K562 (cell line): ENCODE data around the gene ZNF529. TPM values are rescaled to one million over a fixed set of nuclear protein-coding genes. Genes with fewer than 3 reads are reported as not detected.
A peak's percentile ranks its signal among the peaks of the same experiment; 100 is the strongest.

ENCODE experiments used
- ATAC-seq: fragments of 200-7000 bp; cut with Tn5 transposase; 3 replicates; pipeline ENCODE4 v1.9.1; 2020; ENCODE audit warnings: moderate library complexity
- BruUV-seq: library from RNA; stranded (reverse); fragments of 400-500 nt; replicated peaks from 2 replicates; lab custom pipeline; 2021; lab: Mats Ljungman, UMichigan
- CTCF ChIA-PET: fragments of 300-600 bp; formaldehyde crosslinking; extraction: SDS; loops from one replicate; lab custom pipeline; 2021; ENCODE audit warnings: low intra/inter-chr PET ratio; lab: Yijun Ruan, JAX
- POLR2A ChIA-PET: fragments of 300-600, 350-650 bp; sonication (Branson Sonifier 250); formaldehyde crosslinking; extraction: SDS; loops from one replicate; lab custom pipeline; 2021; ENCODE audit warnings: antibody characterized with exemption, inconsistent platforms; lab: Yijun Ruan, JAX
- DNase-seq, 4 experiments: peaks; one replicate each; pipeline versions ENCODE4 v3.0.0 to v3.0.0-alpha.2; 2011 to 2018; ENCODE audit warnings: low spot score in 3 of 4, mixed read lengths in 3 of 4; ENCODE audit errors: extremely low read depth in 1 of 4
- FAIRE-seq: peaks from 2 replicates; lab custom pipeline; 2011; peaks lifted over from hg19 to GRCh38; lab: Jason Lieb, UNC
- H2AFZ ChIP-seq: 2 replicates; pipeline ENCODE4 v1.6.0; 2011; ENCODE audit warnings: low read depth, low read length, control low read depth, inconsistent platforms
- H3K27ac ChIP-seq: fragments of 200-600 bp; 3 replicates; pipeline ENCODE4 v1.8.0; 2011; ENCODE audit warnings: low read depth, mild to moderate bottlenecking, control low read depth, inconsistent platforms, low read length, moderate library complexity, mixed read lengths; ENCODE audit errors: extremely low read depth
- H3K27me3 ChIP-seq, 2 experiments: fragments of 300-600 bp in 1 of 2; 2 replicates in 1 of 2; 3 replicates in 1 of 2; pipeline versions ENCODE4 v1.6.0 to v1.8.0; 2011; ENCODE audit warnings: inconsistent platforms in 2 of 2, low read length in 2 of 2, mild to moderate bottlenecking in 1 of 2, mixed read lengths in 1 of 2, moderate library complexity in 1 of 2; ENCODE audit not compliant: control insufficient read depth in 2 of 2, insufficient read depth in 2 of 2
- H3K36me3 ChIP-seq: fragments of 300-600 bp; 3 replicates; pipeline ENCODE4 v1.8.0; 2011; ENCODE audit warnings: mild to moderate bottlenecking, low read length, inconsistent platforms; ENCODE audit not compliant: control insufficient read depth, insufficient read depth
- H3K4me1 ChIP-seq, 2 experiments: fragments of 200-600 bp in 1 of 2; replicated peaks in 1 of 2; 2 replicates in 1 of 2; 3 replicates in 1 of 2; pipeline versions ENCODE4 v1.5.1 to v1.8.0; 2011; ENCODE audit warnings: inconsistent platforms in 2 of 2, low read length in 2 of 2, mild to moderate bottlenecking in 1 of 2, mixed read lengths in 1 of 2, moderate library complexity in 1 of 2; ENCODE audit not compliant: control insufficient read depth in 2 of 2, insufficient read depth in 2 of 2
- H3K4me2 ChIP-seq: 2 replicates; pipeline ENCODE4 v1.6.1; 2011; ENCODE audit warnings: low read length, control low read depth, inconsistent platforms, mixed read lengths; ENCODE audit not compliant: insufficient read depth
- H3K4me3 ChIP-seq: fragments of 200-600 bp; sonication (generic), shearing (Covaris generic); 2 replicates; pipeline ENCODE4 v1.5.1; 2016; ENCODE audit warnings: control low read depth, inconsistent platforms
- H3K79me2 ChIP-seq: fragments of 200-600 bp; 3 replicates; pipeline ENCODE4 v1.8.0; 2011; ENCODE audit warnings: low read length, inconsistent platforms; ENCODE audit not compliant: control insufficient read depth, insufficient read depth
- H3K9ac ChIP-seq, 2 experiments: 2 replicates each; pipeline versions ENCODE4 v1.6.0 to v1.6.1; 2011; ENCODE audit warnings: low read depth in 2 of 2, low read length in 2 of 2, control low read depth in 1 of 2, inconsistent platforms in 1 of 2, mild to moderate bottlenecking in 1 of 2, mixed read lengths in 1 of 2; ENCODE audit not compliant: insufficient read depth in 1 of 2
- H3K9me1 ChIP-seq: one replicate; pipeline ENCODE4 v1.6.0; 2011; ENCODE audit warnings: inconsistent platforms, mild to moderate bottlenecking, low read length, moderate library complexity; ENCODE audit not compliant: control insufficient read depth, insufficient read depth
- H3K9me3 ChIP-seq: replicated peaks from 2 replicates; pipeline ENCODE4 v1.5.1; 2011; ENCODE audit warnings: low read depth, low read length, inconsistent platforms; ENCODE audit not compliant: control insufficient read depth, insufficient read depth
- H4K20me1 ChIP-seq: replicated peaks from 2 replicates; pipeline ENCODE4 v1.6.1; 2011; ENCODE audit warnings: low read length, inconsistent platforms, mixed read lengths; ENCODE audit not compliant: control insufficient read depth, insufficient read depth
- BCL6 ChIP-seq: fragments of 250-450 bp; sonication (Bioruptor Pico); IDR thresholded peaks from 2 replicates; pipeline ENCODE4 v1.4.0; 2020
- FIP1L1 ChIP-seq: fragments of 200-400 bp; formaldehyde crosslinking; IDR thresholded peaks from 2 replicates; pipeline ENCODE4 v1.6.1; 2018; ENCODE audit warnings: mild to moderate bottlenecking, low read depth, low read length; ENCODE audit not compliant: poor library complexity, severe bottlenecking
- HDAC8 ChIP-seq: fragments of 450-650 bp; IDR thresholded peaks from 2 replicates; pipeline ENCODE4 v1.6.1; 2016; ENCODE audit warnings: mild to moderate bottlenecking, missing genetic modification characterization, moderate library complexity, missing compliant biosample characterization
- NR1H2 ChIP-seq: sonication (generic); formaldehyde crosslinking; IDR thresholded peaks from 2 replicates; pipeline ENCODE4 v1.4.0; 2020; ENCODE audit warnings: mild to moderate bottlenecking, missing genetic modification reagents
- RBFOX2 ChIP-seq: fragments of 200-400 bp; formaldehyde crosslinking; IDR thresholded peaks from 2 replicates; pipeline ENCODE4 v1.6.1; 2017; ENCODE audit warnings: low read depth, mild to moderate bottlenecking, low read length, moderate library complexity
- SMARCE1 ChIP-seq: fragments of 450-650 bp; IDR thresholded peaks from 2 replicates; pipeline ENCODE4 v1.7.1; 2016; ENCODE audit warnings: mild to moderate bottlenecking
- ZKSCAN3 ChIP-seq: fragments of 250-450 bp; sonication (Bioruptor Pico); IDR thresholded peaks from 2 replicates; pipeline ENCODE4 v1.4.0; 2020
- ZNF174 ChIP-seq: fragments of 250-450 bp; sonication (Bioruptor Pico); IDR thresholded peaks from 2 replicates; pipeline ENCODE4 v1.4.0; 2020; ENCODE audit warnings: mild to moderate bottlenecking
- ZNF197 ChIP-seq: fragments of 200-800 bp; sonication (Bioruptor generic); IDR thresholded peaks from 2 replicates; pipeline ENCODE4 v1.6.1; 2016; ENCODE audit warnings: low read depth, missing genetic modification characterization, missing compliant biosample characterization
- ZNF764 ChIP-seq: fragments of 250-450 bp; sonication (Bioruptor Pico); IDR thresholded peaks from 2 replicates; pipeline ENCODE4 v1.4.0; 2020; ENCODE audit warnings: low read depth, mild to moderate bottlenecking, moderate library complexity
- WGBS: fragments of 100-300 bp; shearing (Covaris generic); methylation state at CpG from one replicate; pipeline ENCODE4 v1.1.6; 2016; ENCODE audit warnings: low coverage, mixed read lengths; ENCODE audit not compliant: insufficient coverage; ENCODE audit errors: missing lambda C conversion rate; 5-methylcytosine and 5-hydroxymethylcytosine counted together
- in situ Hi-C: fragments of 300-500 bp; cut with MboI; formaldehyde crosslinking; loops from 4 replicates; pipeline ENCODE4 v1.15.0; 2018; ENCODE audit warnings: inconsistent platforms, mixed read lengths
- intact Hi-C: fragments of 100-400 bp; cut with micrococcal nuclease; formaldehyde crosslinking; loops from 2 replicates; pipeline ENCODE4 v1.14.2; 2022
- polyA plus RNA-seq, 8 experiments: library from polyadenylated mRNA; depleted of rRNA in 4 of 8; stranded (reverse) in 5 of 8; unstranded in 3 of 8; fragments of >200 nt; fragmentation: Nextera tagmentation in 2 of 8; fragmentation: Illumina TruSeq in 1 of 8; extraction: Ambion mirVana in 2 of 8; extraction: Trizol in 1 of 8; gene quantifications; 2 replicates each; pipeline versions ENCODE4 v1.2.1 to v1.2.3, GENCODE V29; 2011 to 2014; ENCODE audit warnings: inconsistent platforms in 1 of 8, missing spikeins in 1 of 8
- total RNA-seq, 7 experiments: library from RNA; depleted of rRNA in 6 of 7; stranded (reverse); fragments of >200 nt in 6 of 7; fragmentation: Illumina TruSeq in 2 of 7; extraction: Trizol in 2 of 7; gene quantifications; 2 replicates each; pipeline versions ENCODE4 v1.2.1 to v1.2.3, GENCODE V29; 2011 to 2021; ENCODE audit warnings: low replicate concordance in 1 of 7
- TF ChIP-seq, protein P1 (sequence below): fragments of 450-650 bp; formaldehyde crosslinking; IDR thresholded peaks from 2 replicates; pipeline ENCODE4 v1.4.0; 2020; ENCODE audit warnings: mild to moderate bottlenecking
- TF ChIP-seq, protein P2 (sequence below): fragments of 450-650 bp; formaldehyde crosslinking; conservative IDR thresholded peaks from 2 replicates; pipeline ENCODE4 v1.4.0; 2022; ENCODE audit warnings: mild to moderate bottlenecking, missing genetic modification characterization
- TF ChIP-seq, protein P3 (sequence below): fragments of 250-450 bp; sonication (Bioruptor Pico); IDR thresholded peaks from 2 replicates; pipeline ENCODE4 v1.5.0; 2021

ZNF529 gene
- total and polyA plus RNA-seq, 9 of the 15 experiments (the other 6 are each of a cell fraction or from before 2014, with no cell fraction given): 2.4 to 12.6 (median 6.3) TPM

DNA sequence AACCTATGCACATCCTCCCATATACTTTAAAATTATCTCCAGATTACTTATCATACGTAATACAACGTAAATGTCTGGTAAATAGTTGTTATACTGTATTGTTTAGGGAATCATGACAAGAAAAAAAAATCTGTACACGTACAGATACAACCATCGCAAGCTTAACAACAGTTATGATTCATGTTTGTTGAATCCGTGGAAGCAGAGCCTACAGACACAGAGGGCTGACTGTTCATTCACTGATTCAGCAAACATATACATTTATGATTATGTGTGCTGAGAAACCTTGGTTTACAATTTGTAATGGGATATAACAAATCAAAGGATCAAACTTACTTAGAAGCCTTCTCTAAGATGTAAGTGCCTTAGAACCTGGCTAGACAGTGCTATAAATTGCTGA, 46.5 kb downstream of the ZNF529 start:
- FAIRE-seq (no peak), DNase-seq (no peak), ATAC-seq (no peak)
- Histone ChIP-seq H2AFZ (no peak overlapping the region), H3K4me3 (no peak overlapping the region; the same call in 1 of the 2 replicates), H3K27ac (no peak overlapping the region), H3K27me3 (no peaks in the 10 kb centered on the region), H3K9me1 (no peaks in the 10 kb centered on the region), H3K9me3 (no peaks in the 10 kb centered on the region; the same call in 1 of the 2 replicates), H3K4me2 (0 out of 2 replicates have a peak overlapping the region, but pooled peaks have one; percentile 13), H3K79me2 (peaks cover 29% of the 10 kb centered on the region), H3K9ac (no peak overlapping the region), H3K4me1 (peaks cover 3 to 4% of the 10 kb centered on the region in 2 experiments; a peak in 3 of 5 replicates), H3K36me3 (peaks cover 12% of the 10 kb centered on the region; the same call in 2 of the 3 replicates), H4K20me1 (no peaks in the 10 kb centered on the region)
- TF ChIP-seq, protein P1, sequence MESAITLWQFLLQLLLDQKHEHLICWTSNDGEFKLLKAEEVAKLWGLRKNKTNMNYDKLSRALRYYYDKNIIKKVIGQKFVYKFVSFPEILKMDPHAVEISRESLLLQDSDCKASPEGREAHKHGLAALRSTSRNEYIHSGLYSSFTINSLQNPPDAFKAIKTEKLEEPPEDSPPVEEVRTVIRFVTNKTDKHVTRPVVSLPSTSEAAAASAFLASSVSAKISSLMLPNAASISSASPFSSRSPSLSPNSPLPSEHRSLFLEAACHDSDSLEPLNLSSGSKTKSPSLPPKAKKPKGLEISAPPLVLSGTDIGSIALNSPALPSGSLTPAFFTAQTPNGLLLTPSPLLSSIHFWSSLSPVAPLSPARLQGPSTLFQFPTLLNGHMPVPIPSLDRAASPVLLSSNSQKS (CRISPR knock-in tag): no peak
- TF ChIP-seq SMARCE1 (no peak), RBFOX2 (no peak), ZNF197 (CRISPR knock-in tag) (no peak), ZNF764 (CRISPR knock-in tag) (no peak), BCL6 (CRISPR knock-in tag) (no peak), FIP1L1 (no peak), NR1H2 (CRISPR knock-in tag) (no peak), HDAC8 (tag) (no peak), ZNF174 (CRISPR knock-in tag) (no peak), ZKSCAN3 (CRISPR knock-in tag) (no peak)
- TF ChIP-seq, protein P2, sequence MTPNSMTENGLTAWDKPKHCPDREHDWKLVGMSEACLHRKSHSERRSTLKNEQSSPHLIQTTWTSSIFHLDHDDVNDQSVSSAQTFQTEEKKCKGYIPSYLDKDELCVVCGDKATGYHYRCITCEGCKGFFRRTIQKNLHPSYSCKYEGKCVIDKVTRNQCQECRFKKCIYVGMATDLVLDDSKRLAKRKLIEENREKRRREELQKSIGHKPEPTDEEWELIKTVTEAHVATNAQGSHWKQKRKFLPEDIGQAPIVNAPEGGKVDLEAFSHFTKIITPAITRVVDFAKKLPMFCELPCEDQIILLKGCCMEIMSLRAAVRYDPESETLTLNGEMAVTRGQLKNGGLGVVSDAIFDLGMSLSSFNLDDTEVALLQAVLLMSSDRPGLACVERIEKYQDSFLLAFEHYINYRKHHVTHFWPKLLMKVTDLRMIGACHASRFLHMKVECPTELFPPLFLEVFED (CRISPR knock-in tag): no peak
- TF ChIP-seq, protein P3, sequence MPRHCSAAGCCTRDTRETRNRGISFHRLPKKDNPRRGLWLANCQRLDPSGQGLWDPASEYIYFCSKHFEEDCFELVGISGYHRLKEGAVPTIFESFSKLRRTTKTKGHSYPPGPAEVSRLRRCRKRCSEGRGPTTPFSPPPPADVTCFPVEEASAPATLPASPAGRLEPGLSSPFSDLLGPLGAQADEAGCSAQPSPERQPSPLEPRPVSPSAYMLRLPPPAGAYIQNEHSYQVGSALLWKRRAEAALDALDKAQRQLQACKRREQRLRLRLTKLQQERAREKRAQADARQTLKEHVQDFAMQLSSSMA (CRISPR knock-in tag): no peak
- CTCF ChIA-PET: no interaction called here
- in situ Hi-C loops: no loop called here
- POLR2A ChIA-PET: no interaction called here
- no TSS peak for BruUV-seq
- intact Hi-C loops: no loop called here
- 76% methylated on average over 5 of the region's 5 CpGs for WGBS
